ENCODE data around the gene PCDH1.

Gene PCDH1

DNA sequence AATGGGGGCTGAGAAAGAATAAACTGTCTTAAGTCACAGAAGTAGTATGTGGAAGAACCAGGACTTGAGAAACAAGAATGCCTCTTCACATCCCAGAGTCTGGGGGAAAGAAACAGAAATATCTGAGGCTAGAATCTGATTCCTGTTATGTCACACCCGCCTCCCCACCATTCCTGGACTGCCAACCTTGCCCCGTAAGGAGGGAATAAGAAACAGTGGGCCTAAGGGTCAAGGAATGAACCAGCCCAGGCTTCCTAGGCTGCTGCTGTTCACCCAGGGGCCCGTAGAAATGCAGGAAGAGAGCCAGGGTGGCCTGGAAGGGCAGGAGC lies 4.3 kb downstream of the PCDH1 start:
- no peak for DNase-seq (ENCODE audit: low read depth in 2 of 2)

DNA sequence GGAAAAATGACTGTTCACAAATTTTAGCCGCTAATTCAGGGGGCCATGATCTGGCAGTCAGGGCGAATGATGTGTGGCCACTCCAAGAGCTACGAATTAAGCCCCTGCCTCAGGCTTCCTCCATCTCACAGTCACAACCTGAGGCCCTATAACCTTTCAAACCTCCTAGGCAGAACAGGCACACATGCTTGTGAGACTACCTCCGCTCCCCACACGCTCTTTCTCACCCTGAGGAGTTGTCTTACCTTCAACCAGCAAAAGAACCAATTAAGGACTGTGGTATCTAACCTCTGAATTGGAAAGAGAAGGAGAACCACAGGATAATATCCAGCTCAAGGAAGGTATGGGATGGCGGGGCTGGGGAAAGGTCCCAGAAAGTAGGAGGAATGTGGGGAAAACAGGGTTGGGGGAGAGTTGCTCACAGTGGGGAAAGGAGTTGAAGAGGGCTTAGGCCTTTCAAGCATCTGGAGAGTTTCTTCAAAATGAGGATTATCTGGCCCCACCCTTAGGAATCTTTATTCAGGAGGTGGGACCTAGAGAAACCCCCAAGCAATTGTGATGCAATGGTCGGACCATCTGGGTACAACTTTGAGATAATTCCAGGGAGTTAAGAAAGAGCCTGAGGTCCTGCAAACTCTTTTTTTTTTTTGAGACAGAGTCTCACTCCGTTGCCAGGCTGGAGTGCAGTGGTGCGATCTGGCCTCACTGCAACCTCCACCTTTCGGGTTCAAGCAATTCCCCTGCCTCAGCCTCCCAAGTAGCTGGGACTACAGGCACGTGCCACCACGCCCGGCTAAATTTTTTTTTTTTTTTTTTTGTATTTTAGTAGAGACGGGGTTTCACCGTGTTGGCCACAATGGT lies 5.5 kb downstream of the PCDH1 start:
- DNase-seq (ENCODE audit: low read depth in 2 of 2), result no peak

DNA sequence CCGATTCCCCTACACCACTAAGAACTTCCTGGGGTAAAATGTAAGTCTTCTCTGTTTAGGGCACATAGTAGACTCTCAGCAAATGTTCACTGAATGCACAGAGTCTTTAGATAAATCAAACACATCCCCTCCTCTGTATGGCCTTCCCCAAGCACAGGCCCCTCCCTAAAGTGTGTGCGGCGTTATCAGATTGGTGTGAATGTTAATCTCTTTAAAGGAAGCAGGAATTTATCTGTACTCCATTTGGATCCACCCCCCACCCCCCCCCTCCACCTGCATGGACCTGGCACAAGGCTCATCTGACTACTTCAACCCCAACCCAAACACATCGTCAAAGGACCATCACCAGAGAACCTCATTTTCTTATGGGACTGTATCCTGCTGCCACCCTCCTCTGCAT lies 6.3 kb downstream of the PCDH1 start:
- DNase-seq (ENCODE audit: low read depth in 2 of 2), result no peak

DNA sequence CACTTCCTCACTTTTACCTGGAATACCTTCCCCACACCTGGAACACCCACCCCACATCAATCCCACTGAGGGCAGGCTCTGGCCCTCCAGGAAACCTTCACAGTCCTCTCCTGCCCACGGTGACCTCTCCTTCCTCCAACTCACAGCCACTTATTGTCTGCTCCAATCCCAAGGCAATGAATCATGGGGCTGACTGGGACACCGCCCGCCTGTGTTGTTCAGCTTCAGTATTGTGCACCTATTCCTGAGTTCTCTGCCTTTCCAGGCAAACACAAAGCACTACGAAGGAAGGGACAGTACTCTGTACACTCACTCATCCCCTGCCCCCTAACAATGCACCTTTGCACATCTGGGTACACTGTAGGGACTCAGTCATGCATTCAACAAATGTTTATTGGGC lies 7.3 kb downstream of the PCDH1 start:
- DNase-seq (ENCODE audit: low read depth in 2 of 2), result no peak

DNA sequence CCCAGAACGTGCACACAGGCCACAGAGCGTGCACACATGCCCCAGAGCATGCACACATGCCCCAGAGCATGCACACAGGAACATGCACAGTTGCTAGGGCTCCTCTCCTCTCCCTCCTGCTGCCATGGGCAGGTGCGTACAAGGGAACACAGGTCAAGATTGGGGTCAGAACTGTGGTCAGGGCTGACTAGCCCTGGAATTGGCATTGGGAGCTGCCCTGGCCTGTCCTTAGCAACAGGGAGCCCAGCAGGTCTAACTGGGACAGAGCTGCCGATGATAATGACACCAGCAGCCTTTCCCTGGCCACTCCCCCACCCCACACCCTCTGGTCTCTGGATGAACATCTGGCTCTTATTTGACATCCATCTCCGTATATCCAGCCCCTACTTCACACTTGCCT lies 8.0 kb downstream of the PCDH1 start:
- DNase-seq (ENCODE audit: low read depth in 2 of 2), result no peak

DNA sequence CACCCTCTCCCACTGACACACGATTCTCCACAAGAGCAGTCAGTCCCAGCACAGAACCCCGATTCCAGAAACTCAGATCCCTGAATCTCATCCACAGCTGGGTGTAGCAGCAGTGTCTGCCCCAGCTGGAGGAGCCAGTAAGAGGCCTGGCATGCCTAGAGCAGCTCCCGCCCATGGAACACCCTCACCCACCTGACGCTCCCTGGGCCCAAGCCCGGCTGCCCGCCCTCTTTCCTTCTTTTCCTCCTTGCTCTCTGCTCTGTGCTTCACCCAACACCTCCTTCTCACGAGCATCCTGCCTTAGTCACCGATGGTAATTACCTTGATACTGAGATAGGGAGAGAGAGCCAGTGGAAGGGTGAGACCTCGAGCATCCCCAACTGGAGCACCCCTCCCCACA lies 8.7 kb downstream of the PCDH1 start:
- no peak for DNase-seq (ENCODE audit: low read depth in 2 of 2)

DNA sequence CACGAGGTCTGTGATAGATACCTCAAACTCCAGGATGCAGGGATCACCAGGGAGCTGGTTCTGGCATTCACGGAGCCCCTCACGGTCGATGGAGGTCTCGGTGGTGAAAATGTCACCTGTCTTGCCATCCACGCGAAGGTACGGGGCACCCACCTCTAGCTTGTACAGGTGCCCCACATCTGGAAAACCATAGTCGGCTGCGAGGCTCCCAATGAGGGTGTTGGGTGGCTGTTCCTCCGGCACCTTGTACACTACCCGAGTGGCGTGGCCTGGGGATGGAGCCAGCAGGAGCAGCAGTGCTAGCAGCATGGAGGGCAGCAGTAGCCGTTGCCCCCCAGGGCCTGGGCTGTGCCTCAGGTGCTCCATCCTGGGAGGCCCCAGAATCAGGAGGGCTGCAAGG lies 9.2 kb downstream of the PCDH1 start:
- no peak for DNase-seq (ENCODE audit: low read depth in 2 of 2)

DNA sequence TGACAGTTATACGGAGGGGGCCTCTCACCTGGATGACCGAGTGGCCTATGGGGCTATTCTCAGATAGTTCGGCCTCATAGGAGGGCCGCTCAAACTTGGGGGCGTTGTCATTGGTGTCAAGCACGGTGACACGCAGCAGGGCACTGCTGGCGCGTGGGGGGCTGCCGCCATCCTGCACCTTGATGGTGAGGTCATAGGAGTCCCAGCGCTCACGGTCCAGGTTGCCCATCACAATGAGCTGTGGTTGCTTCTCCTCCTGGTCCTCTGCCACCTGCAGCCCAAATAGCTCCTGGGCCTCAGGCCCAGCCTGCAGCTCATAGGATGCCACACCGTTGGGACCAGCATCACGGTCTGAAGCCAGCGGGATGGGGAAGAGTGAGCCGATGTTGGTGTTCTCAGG lies 9.7 kb downstream of the PCDH1 start:
- DNase-seq (ENCODE audit: low read depth in 2 of 2), result no peak

DNA sequence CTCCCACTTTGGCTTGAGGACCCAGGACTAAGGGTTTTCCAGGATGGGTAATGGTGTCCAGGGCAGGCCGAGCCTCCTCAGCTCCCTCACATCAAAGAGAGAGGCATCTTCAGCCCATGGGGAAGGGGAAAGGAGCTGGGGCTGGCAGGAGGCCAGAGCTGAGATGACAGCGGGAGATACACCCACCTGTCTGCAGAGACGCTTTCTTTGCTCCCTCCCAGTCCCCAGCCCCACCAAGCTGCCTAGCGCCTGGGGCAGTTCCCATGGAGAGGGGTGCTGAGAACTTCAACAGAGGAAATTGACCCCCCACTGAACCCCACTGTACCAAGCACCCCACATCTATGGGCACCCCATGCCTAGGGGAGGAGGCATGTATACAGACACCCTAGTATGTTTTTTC lies 10.6 kb downstream of the PCDH1 start:
- no peak for DNase-seq (ENCODE audit: low read depth in 2 of 2)

DNA sequence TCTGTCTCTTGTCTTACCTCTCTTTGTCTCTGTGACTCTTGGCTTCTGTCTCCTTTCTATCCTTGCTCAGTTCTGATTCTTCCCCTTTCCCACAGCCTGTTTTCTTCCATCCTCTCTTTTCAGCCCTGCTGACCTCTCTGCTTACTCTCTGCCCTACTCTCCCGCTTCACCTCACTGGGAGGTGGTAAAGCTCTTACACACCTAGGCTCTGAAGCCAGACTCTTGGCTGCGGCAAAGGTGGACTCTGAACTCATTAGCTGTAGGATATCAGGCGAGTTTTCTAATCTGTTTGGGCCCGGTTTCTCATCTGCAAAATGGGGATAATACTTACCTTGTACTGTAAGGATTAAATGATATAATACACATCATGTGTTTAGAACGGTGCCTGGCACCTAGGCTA lies 11.1 kb downstream of the PCDH1 start:
- DNase-seq (ENCODE audit: low read depth in 2 of 2), result no peak

DNA sequence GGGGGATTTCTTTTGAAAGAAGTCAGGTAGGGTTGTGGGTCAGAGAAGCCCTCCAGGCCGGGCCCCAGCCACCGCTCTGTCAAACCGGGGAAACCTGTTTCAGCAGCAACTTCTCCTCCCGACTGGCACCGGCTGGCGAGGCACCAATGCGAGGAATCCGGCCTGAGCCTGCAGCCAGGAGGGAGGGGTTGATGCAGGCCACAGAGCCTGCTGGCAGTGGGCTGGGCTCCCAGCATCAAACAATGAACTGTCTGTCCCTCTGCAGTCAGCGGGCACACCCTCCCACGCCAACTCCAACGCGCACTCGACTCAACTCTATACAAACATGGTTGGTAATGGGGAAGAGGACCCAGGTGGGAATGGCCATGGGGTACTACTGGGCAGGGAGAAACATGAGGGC lies 12.1 kb downstream of the PCDH1 start:
- no peak for DNase-seq (ENCODE audit: low read depth in 2 of 2)

DNA sequence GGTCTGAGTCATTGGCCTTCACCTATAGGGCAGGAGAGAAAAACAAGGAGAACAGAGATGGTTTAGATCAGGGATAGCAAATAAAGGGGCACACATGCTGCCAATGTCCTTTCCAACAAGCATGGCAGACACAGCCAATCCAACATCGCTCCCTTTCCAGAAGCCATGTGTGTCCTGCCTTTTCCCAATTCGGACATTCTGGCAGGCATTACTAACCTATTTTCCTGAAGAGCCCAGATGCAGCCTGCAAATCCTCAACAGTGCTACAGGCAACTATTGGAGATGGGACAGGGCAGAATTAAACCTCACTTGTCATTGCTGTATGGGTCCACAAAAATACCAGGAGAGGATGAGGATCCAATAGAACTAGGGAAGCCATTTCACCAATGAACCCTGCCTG lies 12.8 kb downstream of the PCDH1 start:
- DNase-seq (ENCODE audit: low read depth in 2 of 2), result no peak

DNA sequence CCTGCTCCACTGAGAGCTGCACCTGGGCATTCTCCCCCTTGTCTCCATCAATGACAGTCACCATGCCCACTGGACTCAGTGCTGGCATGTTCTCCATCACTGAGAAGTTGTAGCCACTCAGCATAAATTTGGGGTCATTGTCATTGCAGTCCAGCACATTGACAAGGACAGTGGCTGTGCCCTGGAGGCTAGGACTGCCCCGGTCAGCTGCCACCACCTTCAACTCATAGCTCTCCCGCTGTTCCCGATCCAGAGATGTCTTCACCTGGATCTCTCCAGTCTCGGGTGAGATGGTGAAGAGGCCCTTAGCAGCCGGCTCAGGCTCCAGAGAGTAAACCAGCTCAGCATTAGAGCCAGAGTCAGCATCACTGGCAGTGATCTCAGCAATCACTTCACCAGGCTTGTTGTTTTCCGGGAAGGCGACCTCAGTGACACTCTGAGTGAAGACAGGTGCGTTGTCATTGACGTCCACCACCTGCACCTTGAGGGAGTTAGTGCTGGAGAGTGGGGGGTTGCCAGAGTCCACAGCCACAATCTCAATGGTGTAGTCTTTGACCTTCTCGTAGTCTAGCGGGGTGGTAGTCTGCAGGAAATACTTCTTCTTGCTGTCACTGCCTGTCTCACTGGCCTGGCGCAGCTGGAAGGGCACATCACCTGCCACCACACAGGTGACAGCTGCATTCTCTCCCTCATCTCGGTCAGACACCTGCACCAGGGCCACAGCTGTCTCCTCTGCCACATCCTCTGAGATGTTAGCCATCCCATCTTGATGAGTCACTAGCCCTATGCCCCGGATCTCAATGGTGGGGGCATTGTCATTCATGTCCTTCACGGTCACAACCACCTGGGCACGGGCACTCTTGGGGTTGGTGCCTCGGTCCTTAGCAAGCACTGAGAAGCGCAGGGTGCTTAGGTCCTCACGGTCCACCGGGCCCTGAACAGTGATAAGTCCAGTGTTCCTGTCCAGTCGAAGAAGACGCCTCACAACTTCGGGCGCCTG lies 13.5 kb downstream of the PCDH1 start:
- no peak for DNase-seq (ENCODE audit: low read depth in 2 of 2)

DNA sequence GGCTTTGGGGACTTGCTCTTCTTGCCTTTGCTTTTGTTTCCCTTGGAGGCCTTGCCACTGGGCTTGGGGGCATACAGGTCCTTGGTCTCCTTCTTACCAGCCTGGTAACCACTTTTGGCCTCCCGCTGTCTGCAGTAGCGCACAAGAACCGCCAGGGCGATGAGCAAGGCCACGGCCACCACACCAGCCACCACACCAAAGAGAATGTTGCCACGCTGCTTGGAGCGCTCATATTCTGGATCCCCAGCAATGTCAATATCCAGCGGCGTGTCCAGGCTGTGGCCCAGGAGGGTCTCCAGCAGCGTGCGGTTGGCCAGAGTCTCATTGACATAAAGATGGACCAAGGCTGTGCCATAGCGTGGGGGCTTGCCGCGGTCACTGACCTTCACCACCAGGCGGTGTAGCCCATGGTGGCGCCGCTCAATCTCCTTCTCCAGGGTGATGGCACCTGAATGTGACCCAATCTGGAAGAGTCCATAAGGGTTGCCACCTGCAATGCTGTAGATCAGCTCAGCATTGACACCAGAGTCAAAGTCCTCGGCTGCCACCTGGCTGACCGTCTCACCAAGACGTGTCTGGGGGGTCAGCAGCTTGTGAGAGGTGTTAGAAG lies 14.5 kb downstream of the PCDH1 start:
- no peak for DNase-seq (ENCODE audit: low read depth in 2 of 2)

DNA sequence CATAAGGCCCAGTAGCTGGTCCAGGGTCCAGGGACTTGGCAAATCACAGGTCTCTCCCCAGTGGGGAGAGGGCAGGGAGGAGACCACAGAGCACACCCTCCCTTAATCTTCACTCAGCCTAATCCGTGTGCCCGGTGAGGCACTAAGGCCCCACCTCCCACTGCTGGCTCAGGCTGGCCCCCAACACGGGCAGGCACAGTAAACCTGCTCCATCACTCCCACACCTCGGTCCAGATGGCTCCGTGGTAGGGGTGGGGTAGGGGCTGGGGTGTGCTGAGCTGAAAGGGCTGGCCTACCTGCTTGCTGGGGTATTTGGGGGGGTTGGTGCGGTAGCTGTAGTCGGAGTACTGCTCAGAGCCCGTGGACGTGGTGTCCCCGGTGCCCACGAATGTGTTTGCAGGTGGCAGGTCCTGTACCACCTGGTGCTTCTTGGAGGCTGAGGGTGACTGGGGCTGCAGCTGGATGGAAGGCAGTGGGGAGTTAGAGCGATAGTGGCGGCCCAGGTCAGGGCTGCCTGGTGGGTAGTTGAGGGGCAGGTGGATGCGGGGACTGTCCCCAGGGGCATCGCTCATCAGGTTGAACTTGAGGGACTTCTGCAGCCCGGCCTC lies 15.2 kb downstream of the PCDH1 start:
- DNase-seq (ENCODE audit: low read depth in 2 of 2), result no peak

DNA sequence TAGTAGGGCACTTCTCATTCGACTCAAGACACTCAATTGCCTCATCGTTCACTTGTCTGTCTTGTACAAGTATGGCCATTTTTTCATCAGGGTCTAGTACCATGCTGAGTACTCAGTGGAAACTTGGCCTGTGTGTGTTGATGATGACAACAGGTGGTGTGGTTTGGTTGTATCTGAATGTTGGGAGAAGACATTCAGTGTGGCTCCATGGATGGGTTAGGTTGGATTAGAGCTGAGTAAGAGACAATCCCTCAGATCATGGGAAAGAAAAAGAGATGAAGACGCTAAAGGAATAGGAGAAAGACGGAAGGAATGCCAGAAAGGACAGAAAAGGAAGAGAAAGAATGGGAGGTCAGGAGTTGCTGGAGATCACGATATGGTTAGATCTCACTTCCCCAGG lies 17.0 kb downstream of the PCDH1 start:
- DNase-seq (ENCODE audit: low read depth in 2 of 2), result no peak

DNA sequence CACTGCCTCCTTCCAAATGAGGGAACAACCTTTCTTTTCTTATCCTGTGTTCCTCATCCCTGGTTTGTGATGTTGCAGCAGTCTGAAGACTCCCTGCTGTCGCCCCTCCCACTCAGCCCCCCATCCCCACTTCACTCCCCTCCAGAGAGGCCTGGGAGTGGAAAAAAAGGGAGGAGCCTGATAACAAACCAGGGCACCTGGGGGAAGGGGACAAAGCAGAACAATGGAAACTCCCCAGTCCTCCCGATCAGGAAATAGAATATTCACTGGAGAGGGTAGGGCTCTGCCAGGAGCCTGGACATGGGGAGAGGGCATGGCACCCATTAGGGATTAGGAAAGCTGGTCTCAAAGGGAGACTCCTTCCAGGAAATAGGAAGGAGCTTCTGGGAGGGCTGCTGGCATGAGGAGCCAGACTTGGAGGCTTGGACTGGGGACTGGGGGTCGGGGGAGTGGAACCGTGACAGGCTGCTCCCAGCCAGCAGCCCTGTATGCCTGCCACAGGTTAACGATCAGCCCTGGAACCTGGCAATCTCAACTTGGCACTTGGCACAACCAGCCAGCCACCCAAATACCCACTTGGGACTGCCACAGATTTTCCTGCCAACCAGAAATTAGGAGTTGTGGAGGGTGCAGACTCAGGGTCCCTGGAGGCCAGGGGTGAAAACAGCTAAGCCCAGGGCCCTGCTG lies 20.0 kb downstream of the PCDH1 start:
- no peak for DNase-seq (ENCODE audit: low read depth in 2 of 2)

DNA sequence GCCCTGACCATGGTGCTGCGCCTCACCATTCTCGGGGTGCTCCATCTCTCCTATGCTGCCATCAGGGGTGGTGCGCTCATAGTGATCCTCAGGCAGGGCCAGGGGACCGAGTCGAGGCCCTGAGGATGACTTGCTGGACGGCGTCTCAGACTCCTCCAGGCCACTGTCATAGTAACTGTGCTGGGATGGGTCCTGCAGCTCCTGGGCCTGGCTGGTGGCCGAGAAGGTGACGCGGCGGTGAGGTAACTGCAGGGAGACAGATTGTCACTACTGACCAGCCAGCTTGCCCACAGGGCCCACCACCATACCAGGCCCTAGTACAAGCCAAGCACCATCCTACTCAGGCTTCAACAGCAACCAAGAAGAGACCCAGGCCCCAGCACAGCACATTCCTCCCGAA lies 21.0 kb downstream of the PCDH1 start:
- no peak for DNase-seq (ENCODE audit: low read depth in 2 of 2)

DNA sequence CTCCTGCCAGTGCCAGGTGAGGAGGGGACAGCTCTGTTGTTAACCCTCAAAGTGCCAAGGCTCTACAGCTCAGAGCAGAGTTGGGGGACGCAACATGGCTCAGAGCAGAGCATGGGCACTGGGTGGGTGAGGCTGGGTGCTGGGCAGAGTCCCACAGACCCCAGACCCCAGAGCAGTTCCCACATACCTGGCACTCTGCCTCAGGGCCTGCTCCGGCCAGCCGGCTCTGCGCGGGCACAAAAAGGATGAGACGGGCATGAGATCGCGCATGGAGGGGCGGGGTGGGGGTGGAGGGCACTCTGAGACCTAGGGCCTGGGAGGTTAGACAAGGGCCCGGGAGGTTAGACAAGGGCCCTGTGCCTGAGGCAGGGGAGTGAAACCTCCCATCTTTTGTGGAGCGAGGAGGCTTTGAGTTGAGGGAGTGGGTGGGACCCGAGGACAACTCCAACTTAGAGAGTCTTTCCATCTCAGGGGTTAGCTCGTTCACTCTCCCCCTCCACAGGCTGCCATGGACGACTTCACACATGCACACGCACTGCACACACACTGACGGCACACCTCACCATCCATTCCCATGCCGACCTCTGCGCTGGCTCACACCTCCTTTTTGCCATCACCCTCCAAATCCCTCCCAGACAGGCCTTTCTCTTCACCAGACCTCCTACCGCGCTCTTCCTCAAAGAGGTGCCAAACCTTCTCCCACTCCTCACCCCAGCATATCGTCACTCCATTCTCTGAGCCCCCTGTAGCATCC lies 22.0 kb downstream of the PCDH1 start:
- no peak for DNase-seq (ENCODE audit: low read depth in 2 of 2)

DNA sequence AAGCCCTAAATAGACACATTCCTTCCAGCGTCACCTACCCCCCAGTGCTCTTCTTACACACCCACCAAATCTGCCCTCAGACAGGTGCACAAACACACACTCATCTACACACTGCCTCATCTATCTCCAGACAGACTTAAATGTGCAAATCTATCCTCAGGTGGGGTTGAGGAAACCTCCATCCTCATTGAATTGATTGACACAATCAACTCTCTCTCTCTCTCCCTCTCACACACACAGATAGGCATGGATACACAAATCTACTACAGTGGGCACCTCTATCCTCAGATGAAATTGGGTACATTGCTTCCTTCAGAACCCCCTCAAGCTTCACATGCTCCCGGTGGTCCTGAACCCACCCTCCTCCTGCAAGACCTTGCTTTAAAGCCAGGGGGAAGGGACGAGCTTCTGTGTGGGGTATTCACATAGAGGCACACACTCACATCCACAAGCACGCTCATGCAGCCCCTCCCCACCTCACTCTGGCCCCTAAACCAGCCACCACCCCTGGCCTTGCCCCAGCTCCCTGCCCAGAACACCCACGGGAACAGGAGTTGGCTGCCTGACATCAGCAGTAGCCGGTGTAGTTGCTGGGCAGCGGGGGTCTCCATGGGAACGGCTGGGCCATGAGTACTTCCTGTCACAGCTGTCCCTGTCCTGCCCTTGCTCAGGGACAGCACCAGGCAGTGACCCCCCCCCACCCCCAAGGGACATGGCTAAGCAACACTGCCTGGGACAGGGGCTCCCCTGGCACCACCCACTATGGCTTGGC lies 22.8 kb downstream of the PCDH1 start:
- DNase-seq (ENCODE audit: low read depth in 2 of 2), result no peak

All from stimulated activated CD8-positive, alpha-beta memory T cell treated with anti-CD3 and anti-CD28 coated beads, Interleukin-7, amount 100 ng/mL, for 1 hour (primary cell).